K562 (cell line): ENCODE results near the gene HSFX3. TPM values are rescaled to one million over a fixed set of nuclear protein-coding genes. Genes with fewer than 3 reads are reported as not detected.

Source experiments
- BCLAF1 ChIP-seq, 2 experiments: fragments of 450-650 bp in 1 of 2; IDR thresholded peaks; 2 replicates each; pipeline ENCODE4 v1.6.1; 2011 to 2017; ENCODE audit warnings: low read depth in 2 of 2, antibody characterized with exemption in 1 of 2, borderline replicate concordance in 1 of 2, low read length in 1 of 2, mild to moderate bottlenecking in 1 of 2, mixed read lengths in 1 of 2; ENCODE audit not compliant: control insufficient read depth in 1 of 2
- BCOR ChIP-seq: fragments of 450-650 bp; IDR thresholded peaks from 2 replicates; pipeline ENCODE4 v1.6.1; 2016
- CBX3 ChIP-seq, 2 experiments: IDR thresholded peaks; 1 replicate in 1 of 2; 2 replicates in 1 of 2; pipeline ENCODE4 v1.6.1; 2012; ENCODE audit warnings: inconsistent platforms in 2 of 2, low read length in 2 of 2, borderline replicate concordance in 1 of 2, control low read depth in 1 of 2
- FIP1L1 ChIP-seq: fragments of 200-400 bp; formaldehyde crosslinking; IDR thresholded peaks from 2 replicates; pipeline ENCODE4 v1.6.1; 2018; ENCODE audit warnings: mild to moderate bottlenecking, low read depth, low read length; ENCODE audit not compliant: poor library complexity, severe bottlenecking
- KDM5B ChIP-seq: fragments of 200-600 bp; sonication (generic); IDR thresholded peaks from 2 replicates; pipeline ENCODE4 v1.6.1; 2012; ENCODE audit warnings: low read depth, mild to moderate bottlenecking, moderate library complexity, low read length, control low read depth, inconsistent platforms; ENCODE audit not compliant: insufficient replicate concordance
- PKNOX1 ChIP-seq: fragments of 450-650 bp; IDR thresholded peaks from 2 replicates; pipeline ENCODE4 v1.6.1; 2016
- POLR2H ChIP-seq: IDR thresholded peaks from 2 replicates; pipeline ENCODE4 v1.6.1; 2016; ENCODE audit warnings: missing genetic modification characterization, low read depth, mild to moderate bottlenecking, control low read depth, missing compliant biosample characterization, moderate library complexity
- RNF219 ChIP-seq: fragments of 250-450 bp; sonication (Bioruptor Pico); IDR thresholded peaks from 2 replicates; pipeline ENCODE4 v1.5.0; 2022; ENCODE audit warnings: mild to moderate bottlenecking
- SIN3A ChIP-seq, 2 experiments: fragments of 150-350 bp in 1 of 2; IDR thresholded peaks; 2 replicates each; pipeline ENCODE4 v1.6.1; 2011 to 2016; ENCODE audit warnings: borderline replicate concordance in 2 of 2, low read depth in 2 of 2, low read length in 2 of 2, mild to moderate bottlenecking in 2 of 2, moderate library complexity in 2 of 2; ENCODE audit not compliant: control insufficient read depth in 1 of 2
- UBTF ChIP-seq, 2 experiments: IDR thresholded peaks; 2 replicates each; pipeline ENCODE4 v1.6.1; 2012; ENCODE audit warnings: improper control_type of control experiment in 2 of 2, low read depth in 2 of 2, low read length in 2 of 2, borderline replicate concordance in 1 of 2
- ZBTB33 ChIP-seq: sonication (generic); formaldehyde crosslinking; IDR thresholded peaks from 2 replicates; pipeline ENCODE4 v1.8.1; 2023; ENCODE audit warnings: mild to moderate bottlenecking, missing genetic modification reagents
- ZC3H11A ChIP-seq: IDR thresholded peaks from 2 replicates; pipeline ENCODE4 v1.6.1; 2012; ENCODE audit warnings: low read depth, low read length, improper control_type of control experiment
- ZNF263 ChIP-seq: sonication (generic); formaldehyde crosslinking; IDR thresholded peaks from 2 replicates; pipeline ENCODE4 v1.8.0; 2022; ENCODE audit warnings: mild to moderate bottlenecking, missing genetic modification reagents, borderline replicate concordance
- ZNF830 ChIP-seq: fragments of 250-450 bp; sonication (Bioruptor Pico); IDR thresholded peaks from 2 replicates; pipeline ENCODE4 v1.5.0; 2021; ENCODE audit warnings: mild to moderate bottlenecking
- polyA plus RNA-seq, 8 experiments: library from polyadenylated mRNA; depleted of rRNA in 4 of 8; stranded (reverse) in 5 of 8; unstranded in 3 of 8; fragments of >200 nt; fragmentation: Nextera tagmentation in 2 of 8; fragmentation: Illumina TruSeq in 1 of 8; extraction: Ambion mirVana in 2 of 8; extraction: Trizol in 1 of 8; gene quantifications; 2 replicates each; pipeline versions ENCODE4 v1.2.1 to v1.2.3, GENCODE V29; 2011 to 2014; ENCODE audit warnings: inconsistent platforms in 1 of 8, missing spikeins in 1 of 8
- total RNA-seq, 7 experiments: library from RNA; depleted of rRNA in 6 of 7; stranded (reverse); fragments of >200 nt in 6 of 7; fragmentation: Illumina TruSeq in 2 of 7; extraction: Trizol in 2 of 7; gene quantifications; 2 replicates each; pipeline versions ENCODE4 v1.2.1 to v1.2.3, GENCODE V29; 2011 to 2021; ENCODE audit warnings: low replicate concordance in 1 of 7

The HSFX3 gene
- total and polyA plus RNA-seq, 9 of the 15 experiments (the other 6 are each of a cell fraction or from before 2014, with no cell fraction given): 0.08 to 0.10 TPM; not detected in 7

- no peak for TF ChIP-seq ZNF830 (CRISPR knock-in tag)
- peak; percentile 48 for TF ChIP-seq FIP1L1
- TF ChIP-seq ZC3H11A: no peak
- 0 out of 4 replicates have a peak, but pooled peaks of 1 of the 2 experiments have one; percentile 1 for TF ChIP-seq BCLAF1 (IDR thresholded peaks at IDR 0.05; ENCODE audit: borderline replicate concordance in 1 of 2, control insufficient read depth in 1 of 2, low read depth in 2 of 2, low read length in 1 of 2)
- TF ChIP-seq SIN3A (IDR thresholded peaks at IDR 0.05; ENCODE audit: borderline replicate concordance in 2 of 2, control insufficient read depth in 1 of 2, low read depth in 2 of 2, low read length in 2 of 2): 0 out of 4 replicates have a peak, but pooled peaks of 1 of the 2 experiments have one; percentile 26
- no peak for TF ChIP-seq CBX3 (IDR thresholded peaks at IDR 0.05; ENCODE audit: borderline replicate concordance in 1 of 2, low read length in 2 of 2)
- peak in 1 of 2 experiments; percentile 76; a peak in 1 of 4 replicates for TF ChIP-seq UBTF (IDR thresholded peaks at IDR 0.05; ENCODE audit: borderline replicate concordance in 1 of 2, low read depth in 2 of 2, low read length in 2 of 2)
- no peak for TF ChIP-seq ZBTB33
- TF ChIP-seq POLR2H (tag): peak; percentile 78
- TF ChIP-seq ZNF263 (CRISPR knock-in tag): no peak
- peak; percentile 83 for TF ChIP-seq KDM5B
- TF ChIP-seq BCOR: no peak
- TF ChIP-seq RNF219 (CRISPR knock-in tag): no peak
- TF ChIP-seq PKNOX1: 0 out of 2 replicates have a peak, but pooled peaks have one; percentile 5
These were observed 44.6 kb downstream of the HSFX3 start, which contains the start of gene IDS (continued) for GRCh38 chrX:149504915-149505651.
